GM21529 (cell line): ENCODE data around the gene RFLNA.
"Not testable (repeated sequence)": the region's sequence is repeated elsewhere in the genome, so short reads cannot be mapped to it uniquely, and the experiment has no call there.

Source experiments
- ATAC-seq: cut with Tn5 transposase; IDR thresholded peaks from one replicate; pipeline ENCODE4 v1.9.1; 2021; ENCODE audit not compliant: unreplicated experiment

Gene RFLNA

DNA sequence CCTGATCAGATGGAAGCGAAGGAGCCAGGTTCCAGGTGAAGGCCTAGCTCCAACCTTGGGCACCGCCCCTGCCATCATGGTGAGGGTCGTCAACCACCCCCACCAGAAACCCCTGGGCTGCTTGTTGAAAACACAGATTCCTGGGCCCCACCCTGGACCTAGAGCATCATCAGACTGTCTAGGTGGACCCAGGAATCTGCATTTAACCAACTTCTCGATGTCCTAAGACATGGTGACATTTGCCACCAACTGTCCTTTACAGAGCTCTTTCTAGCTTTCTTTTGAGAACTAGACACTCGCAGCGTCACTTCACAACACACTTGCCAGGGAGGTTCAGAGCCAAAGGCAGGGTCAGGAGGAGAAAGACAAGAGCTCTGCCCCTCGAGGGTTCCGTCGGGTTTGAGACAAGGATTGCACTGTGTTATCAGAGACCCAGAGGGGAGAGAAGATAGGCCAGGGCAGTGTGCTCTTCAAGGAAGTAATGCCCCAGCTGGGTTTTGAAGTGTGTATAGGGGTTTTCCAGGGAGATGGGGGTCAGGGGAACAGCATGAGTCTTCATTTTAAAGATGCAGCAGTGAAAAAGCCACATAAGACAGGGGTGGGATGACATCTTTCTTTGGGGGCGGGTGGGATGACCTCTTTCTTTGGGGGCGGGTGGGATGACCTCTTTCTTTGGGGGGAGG lies 24.6 kb downstream of the RFLNA start:
- no peak for ATAC-seq

DNA sequence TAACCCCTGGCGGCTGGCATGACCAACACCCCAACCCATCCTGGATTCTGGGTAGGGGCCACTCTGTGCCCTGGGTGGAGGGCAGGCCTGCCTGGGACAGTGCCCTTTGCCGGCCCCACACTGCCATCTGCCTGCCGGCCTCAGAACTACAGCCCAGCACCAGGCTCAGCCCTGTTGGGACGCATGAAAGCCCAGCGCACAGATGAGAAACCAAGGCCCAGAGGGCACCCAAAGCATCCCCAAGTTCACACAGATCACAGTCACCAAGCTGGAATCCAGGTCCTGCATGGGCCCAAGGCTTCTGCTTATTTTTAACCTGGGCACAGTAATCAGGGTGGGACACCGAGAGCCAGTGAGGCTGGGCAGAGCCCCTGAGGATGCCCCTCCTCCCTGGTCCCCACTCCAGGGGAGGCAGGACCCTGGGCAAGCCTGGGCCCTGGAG lies 26.2 kb downstream of the RFLNA start:
- ATAC-seq: peak; percentile 61

DNA sequence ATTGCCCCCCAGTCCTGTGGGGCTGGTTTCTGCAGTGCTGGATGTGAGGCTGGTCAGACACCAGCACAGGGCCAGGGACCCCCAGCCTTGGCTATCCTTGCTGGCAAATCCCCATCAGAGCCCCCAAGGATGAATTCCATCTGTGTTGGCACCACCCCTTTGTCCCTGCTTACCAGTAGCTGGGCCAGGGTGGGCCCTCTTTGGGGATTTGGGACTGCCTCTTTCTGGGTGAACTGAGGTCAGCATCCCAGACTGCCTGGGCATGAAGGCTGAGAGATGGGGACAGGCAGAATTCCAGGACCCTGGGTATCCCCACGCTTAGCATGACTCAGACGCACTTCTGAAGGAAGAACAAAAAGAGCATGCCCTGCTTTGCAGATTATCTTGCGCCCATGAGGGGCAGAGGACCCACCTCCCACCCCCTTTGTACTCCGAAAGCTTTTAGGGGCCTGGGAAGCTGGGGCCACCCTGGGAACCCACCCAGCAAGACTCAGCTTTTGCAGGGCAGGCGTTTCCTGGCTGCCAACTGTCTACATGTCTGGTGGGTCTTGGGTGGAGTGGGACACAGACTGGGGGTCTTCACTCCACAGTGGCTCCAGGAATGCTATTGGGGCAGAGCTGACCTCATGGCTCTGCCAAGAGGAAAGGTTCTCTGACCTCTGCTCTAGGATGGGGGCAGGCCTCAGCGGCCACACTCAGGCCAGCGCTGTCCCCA lies 26.8 kb downstream of the RFLNA start:
- ATAC-seq: peak; percentile 9

DNA sequence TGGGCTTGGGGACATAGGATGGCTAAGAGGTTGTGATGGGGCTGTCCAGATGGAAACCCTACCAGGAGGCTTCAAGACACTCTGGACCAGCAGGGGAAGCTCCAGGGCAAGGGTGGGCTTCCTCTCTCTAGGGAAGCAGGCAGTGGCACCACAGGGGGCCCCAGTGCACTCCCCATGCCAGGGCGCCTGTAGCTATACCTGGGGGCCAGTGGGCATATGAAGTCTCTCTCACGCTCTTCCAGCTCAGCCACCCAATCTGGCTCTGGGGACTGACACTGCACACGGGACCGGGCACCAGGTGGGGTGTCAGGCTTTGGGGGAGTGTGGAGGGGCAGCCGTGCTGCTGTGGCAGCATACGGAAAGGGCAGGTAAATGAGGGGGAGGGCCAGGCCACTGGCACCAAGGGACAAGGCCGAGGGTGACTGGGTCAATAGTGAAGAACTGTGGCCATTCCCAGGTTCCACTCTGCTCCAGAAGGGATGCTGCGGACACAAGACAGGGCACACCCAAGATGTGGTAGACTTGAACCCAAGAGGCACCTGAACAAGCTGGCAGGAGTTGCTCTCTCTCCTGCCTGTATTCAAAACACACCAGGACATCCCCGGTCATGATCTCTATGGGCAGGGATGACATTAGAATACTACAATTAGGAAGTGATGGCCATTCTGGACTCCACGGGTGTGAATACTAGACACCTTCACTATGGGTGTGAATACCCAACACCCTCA lies 27.5 kb downstream of the RFLNA start:
- no peak for ATAC-seq

DNA sequence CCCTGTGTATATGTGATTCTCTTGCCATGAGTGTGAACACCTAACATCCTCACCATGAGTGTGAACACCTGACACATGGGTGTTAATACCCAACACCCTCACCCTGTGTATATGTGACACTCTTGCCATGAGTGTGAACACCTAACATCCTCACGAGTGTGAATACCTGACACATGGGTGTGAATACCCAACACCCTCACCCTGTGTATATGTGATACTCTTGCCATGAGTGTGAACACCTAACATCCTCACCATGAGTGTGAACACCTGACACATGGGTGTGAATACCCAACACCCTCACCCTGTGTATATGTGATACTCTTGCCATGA lies 28.1 kb downstream of the RFLNA start:
- ATAC-seq: not testable (repeated sequence)

DNA sequence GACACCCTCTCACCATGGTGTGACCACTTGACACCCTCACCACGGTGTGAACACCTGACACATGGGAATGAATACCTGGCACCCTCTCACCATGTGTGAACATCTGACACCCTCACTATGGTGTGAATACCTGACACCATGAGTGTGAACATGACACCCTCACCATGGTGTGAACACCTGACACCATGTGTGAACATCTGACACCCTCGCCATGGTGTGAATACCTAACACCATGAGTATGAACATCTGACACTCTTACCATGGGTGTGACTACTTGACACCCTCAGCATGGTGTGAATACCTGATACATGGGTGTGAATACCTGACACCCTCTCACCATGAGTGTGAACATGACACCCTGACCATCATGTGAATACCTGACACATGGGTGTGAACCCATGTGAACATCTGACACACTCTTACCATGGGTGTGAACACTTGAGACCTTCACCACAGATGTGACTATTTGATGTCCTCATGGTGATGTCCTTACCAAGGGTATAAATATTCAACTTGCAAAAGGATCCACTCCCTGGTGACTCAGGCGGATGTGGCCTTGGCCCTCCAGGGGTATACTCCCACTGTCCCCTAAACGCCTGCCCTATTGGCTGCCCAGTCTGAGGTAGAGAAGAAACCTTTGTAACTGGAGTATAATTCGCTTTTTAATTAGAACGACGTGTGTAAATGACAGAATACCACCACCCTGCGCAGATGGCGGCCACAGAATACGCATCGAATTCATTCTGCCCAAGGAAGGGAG lies 29.1 kb downstream of the RFLNA start:
- no peak for ATAC-seq

DNA sequence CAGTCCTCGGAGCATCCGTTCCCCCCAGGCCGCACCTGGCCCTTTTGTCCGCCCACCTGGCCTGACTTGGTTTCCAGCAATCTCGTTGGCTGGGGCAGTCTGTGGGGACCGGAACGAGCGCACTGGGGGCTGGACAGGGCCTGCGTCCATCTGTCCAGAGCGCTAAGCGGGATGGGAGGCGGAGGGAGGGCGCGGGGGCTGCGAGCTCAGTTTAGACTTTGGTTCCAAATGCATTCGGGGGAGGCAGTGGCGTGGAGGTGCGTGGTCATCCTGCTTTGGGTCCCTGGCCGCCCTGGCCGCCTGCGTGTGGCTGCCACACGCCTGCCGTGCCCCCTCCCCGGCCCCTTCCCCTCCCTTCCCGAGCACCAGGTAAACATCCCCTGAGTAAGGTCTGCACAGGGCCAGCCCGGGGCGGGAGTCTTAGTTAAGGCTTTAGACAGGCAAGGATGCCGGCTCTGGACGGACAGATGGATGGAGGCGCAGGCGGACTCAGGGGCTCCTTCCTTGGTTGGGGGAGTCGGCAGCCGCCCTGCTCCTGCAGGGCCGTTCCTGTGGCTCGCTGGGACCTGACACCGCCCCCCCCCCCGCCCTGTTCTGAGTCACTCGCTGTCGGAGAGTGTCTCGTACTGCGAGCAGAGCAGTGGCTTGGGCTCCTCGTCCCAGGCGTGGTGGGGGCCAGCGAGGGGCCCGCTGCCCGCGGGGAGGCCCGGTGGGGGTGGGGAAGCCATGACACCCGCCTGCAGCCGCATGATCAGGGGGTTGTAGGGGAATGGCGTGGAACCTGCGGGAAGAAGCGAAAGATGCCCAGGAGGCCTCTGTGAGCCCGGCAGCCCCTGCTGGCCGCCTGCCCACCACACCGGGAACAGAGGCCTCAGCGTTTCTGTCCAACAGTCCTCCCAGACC lies 30.2 kb downstream of the RFLNA start:
- ATAC-seq: no peak

DNA sequence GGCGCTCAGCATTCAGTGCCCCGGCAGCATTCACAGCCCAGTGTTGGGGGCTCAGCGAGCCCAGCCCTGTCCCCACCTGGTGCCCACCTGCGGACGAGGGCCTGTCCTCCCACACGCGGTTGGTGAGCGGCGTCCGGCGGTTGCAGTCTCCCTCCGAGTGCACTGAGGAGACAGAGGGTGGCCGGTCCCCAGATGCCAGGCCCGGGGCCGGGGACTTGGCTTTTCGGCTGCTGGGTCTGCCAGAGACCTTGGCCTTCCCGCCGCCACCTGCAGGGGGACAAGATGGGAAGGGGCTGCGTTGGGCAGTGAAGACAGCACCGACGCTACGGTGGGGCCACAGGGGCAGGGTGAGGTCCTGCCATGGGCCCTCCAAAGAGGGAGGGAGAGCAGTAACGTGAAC lies 31.2 kb downstream of the RFLNA start:
- no peak for ATAC-seq

DNA sequence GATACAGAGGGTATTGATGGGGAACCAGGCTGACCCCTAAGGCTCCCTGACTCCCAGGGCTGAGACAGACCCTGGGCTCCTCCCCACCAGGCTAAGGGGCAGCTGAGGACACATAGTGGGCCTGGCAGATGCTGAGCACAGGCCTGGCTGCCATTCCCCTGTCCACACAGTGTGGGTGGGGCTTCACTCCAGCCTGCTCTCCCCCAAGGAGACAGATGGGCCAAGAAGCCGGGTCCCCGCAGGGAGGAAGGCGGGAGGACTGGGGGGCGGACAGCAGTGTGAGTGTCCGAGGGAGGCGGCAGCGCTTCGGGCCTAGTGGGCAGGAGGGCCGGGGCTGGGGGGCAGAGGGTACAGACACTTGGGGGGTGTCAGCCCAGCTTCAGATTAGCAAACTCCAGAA lies 32.0 kb downstream of the RFLNA start:
- ATAC-seq: no peak

DNA sequence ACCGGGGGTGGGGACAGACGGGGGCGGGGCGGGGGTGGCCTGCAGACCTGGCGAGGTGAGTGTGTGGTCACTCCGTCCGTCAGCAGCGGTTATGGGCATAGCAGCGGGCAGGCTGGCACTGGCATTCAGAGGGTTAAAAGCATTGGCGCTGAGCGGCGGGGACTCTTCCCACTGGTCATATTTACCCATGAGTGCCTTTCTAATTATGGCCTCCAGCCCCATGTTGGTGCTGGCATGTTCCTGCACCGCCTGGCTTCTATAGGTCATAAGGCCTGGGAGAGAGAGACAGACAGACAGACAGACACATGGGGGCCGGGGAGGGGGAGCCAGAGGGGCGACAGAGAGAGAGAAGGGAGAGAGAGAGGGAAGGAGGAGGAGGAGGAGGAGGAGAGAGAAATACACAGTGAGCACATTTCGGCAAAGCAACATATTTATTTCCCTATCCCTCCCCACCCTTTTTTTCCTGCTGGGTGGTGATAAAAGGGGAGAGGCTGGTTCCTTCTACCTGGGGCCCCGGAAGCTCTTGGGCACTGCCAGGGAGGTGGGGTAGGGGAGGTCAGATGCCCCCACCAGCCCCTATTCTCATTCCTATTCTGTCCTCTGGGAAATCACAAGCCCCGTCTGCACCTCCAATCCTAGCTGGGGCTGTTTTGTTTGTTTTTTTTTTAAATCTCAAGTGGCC lies 32.6 kb downstream of the RFLNA start:
- ATAC-seq: no peak

DNA sequence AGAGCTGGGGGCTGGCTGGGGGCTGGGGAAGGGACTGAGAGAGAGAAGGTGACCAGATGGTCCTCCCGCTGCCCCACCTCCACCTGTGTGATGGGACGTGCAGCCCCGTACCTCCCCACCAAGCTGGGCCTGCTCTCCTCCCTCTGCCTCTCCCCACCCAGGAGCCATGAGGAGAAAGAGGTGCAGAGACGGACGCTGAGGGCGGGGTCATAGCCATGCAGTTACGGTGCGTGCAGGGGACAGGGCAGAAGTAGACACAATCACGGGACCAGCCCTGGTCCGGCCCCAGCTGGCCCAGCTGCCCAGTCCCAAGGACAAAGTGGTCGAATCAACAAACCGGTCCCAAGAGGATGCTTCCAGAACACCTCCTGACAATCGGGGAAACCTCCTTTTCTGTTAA lies 33.2 kb downstream of the RFLNA start:
- ATAC-seq: no peak

DNA sequence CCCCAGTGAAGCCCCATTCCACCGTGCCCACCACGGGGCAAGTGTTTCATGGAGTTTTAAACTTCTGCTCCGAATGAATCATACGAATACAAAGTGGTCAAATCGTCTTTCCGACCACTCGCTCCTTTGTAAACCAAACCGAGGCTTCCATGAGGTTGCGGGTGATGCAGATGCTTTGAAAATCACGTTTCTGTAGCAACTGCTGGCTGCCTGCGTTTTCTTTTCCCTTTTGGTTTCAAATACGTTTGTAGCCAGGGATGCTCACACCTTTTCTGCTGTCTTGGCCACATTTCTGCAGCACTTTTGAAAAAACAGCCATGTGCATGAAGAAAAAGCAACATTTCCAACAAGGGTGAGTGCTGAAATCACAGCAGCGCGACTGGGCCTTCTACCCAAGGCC lies 33.7 kb downstream of the RFLNA start:
- no peak for ATAC-seq

DNA sequence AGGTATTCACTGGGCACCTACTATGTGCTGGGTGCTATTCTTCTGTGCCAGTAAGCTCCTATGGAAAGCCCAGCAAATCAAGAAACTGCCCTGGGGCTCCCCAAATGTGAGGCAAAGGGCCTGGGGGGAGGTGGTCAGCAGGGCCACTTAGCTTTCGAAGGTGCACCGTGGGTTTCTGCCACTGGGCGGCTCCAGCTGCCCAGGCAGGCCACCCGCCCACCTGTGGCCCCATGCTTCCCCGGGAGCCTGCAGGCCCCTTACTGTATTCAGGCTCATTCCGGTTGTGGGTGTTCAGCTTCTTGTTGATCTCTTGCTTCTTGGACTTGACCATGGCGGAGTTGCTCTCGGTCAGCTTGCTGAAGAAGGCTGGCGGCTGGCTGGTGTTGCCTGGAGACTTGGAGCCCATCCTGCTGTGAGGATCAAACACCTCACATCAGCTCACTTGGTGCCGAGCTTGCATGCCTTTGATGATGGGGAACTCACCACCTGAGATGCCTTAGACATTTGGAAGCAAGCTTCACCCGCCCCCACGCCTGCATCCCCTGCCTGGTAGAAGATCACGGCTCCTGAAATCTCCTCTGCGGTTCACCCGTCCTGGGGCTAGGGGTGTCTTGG lies 37.3 kb downstream of the RFLNA start:
- no peak for ATAC-seq

DNA sequence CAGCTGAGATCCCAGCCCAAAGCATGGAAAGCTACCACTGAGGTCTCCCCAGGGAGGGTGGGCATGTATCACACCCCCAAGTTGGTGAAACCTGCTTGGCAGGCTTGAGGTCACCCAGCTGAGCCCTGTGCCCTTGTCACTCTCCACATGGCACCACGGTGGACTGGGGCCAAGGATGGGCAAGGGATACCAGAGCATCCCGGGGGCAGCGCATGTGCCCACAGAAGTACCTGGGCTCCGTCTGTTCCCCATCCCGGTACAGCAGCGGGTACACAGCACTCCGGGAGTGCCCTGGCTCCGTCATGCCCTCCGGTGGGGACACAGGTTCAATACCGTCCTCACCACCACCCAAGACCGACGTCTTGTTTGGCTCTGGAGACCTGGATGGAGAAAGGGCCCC lies 38.0 kb downstream of the RFLNA start:
- ATAC-seq: no peak

DNA sequence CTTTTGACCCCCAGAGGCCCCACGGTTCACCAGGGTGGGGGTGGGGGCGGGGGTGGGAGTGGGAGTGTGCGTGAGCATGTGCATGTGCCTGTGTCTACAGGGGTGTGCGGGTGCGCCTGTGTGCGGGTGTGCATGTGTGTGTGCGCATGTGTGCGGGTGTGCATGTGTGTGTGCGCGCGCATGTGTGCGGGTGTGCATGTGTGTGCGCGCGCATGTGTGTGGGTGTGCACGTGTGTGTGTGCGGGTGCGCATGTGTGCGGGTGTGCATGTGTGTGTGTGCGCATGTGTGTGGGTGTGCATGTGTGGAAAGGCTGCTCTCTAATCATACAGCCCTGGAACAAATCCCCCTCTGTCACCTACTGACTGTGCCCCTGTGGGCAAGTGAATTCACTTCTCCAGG lies 38.8 kb downstream of the RFLNA start:
- ATAC-seq: no peak

DNA sequence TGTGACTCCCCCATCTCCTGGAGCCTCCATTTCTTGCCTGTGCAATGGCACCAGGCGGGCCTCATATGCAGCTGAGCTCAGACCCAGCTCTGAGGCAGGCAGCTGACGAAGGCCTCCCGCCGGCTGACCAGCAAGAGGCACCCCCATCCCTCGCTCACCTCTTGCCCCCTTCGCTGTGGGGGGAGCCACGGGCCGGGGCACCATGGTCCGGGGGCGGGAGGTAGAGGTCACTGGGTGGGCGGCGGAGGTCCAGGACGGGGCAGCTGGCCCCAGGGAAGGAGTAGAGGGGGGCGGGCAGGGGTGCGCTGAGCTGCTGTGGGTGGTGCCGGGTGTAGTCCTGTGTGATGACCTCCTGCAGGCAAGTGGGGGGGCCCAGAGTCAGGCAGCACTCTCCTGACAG lies 39.4 kb downstream of the RFLNA start:
- no peak for ATAC-seq

DNA sequence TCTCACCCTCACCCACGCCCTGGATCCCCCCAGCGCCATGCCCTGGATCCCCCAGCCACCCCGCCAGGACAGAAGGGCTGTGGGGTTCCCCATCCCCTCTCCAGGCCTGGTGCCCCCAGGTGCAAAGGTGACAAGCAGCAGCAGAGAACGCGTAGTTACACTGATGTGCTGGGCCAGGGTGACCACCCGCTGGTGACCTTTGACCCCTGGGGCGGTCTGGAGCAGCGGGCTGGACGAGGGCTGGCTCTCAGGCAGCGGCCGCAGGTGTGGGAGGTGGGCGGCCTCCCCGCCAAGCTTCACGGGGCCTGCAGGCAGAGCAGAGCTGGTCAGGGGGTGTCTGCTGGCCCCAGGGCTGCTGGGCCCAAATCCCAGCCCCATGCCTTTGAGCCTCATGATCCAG lies 40.1 kb downstream of the RFLNA start:
- no peak for ATAC-seq

DNA sequence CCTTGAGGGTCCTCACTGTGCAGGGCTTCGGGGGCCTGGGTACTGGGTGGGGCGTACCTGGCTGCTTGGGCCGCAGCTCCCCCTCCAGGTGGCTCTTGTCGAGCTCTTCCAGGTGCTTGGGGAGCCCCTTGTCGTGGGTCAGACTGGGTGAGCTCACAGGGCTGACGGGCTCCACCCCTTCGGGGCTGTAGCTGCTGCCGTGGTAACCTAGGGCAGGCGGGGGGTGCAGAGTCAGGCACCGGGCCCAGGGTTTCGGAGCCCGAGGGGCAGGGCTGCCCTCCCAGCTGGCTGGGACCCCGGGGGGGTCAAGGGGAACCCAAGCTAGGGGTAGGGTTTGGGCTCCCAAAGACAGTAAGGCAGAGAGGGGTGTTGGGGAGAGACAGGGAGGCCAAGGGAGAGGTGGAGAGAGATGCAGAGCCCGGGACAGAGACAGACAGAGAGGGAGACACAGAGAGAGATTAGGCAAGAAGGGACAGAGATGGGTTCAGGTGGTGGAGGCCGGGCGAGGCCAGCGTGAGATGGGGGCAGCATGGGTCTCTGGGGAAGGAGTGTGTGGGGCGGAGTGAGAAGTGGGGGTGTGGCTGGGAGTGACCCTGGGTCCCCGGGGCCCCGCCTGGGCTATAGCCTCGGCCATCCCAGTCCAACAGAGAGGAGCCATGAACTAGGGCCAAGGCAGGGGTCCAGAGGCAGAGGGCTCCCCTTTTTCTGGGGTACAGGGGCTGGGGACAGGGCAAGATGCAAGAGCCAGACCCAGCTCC lies 40.7 kb downstream of the RFLNA start:
- ATAC-seq: no peak

DNA sequence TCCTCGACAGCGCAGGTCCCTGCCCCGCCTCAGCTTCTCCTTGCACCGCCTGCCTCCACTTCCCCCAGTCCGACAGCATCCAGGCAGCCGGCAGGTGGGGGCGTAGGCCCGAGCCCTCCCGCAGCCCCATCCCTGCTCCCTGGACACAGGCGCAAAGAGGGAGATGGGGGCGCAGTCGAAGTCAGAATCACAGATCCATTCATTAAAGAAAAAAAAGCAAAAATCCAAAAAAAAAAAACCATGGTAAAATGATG lies 41.2 kb downstream of the RFLNA start:
- no peak for ATAC-seq
